GM10266 (cell line): ENCODE results near the gene NUP50.

Experiments used
- DNase-seq: peaks from one replicate; pipeline ENCODE4 v3.0.0; 2012; ENCODE audit errors: extremely low spot score
- CTCF ChIP-seq: IDR thresholded peaks from 2 replicates; pipeline ENCODE4 v1.5.1; 2012; ENCODE audit warnings: mild to moderate bottlenecking, low read depth; ENCODE audit not compliant: control insufficient read depth, insufficient read depth; ENCODE audit errors: missing control alignments

NUP50 gene

GRCh38 chr22:45129703-45130524 is 33.8 kb upstream of the NUP50 start:
- no peak for TF ChIP-seq CTCF
- peak; percentile 18 for DNase-seq

- no peak for DNase-seq
- TF ChIP-seq CTCF = no peak
These were observed 32.8 kb upstream of the NUP50 start for GRCh38 chr22:45130891-45131290.

- no peak for DNase-seq
- no peak for TF ChIP-seq CTCF
These were observed 32.0 kb upstream of the NUP50 start for GRCh38 chr22:45131749-45132148.

GRCh38 chr22:45134313-45134712 is 29.4 kb upstream of the NUP50 start:
- no peak for TF ChIP-seq CTCF
- DNase-seq = no peak

GRCh38 chr22:45136594-45136993 is 27.1 kb upstream of the NUP50 start:
- peak; percentile 33 for DNase-seq
- no peak for TF ChIP-seq CTCF

- TF ChIP-seq CTCF = no peak
- DNase-seq = no peak
These were observed 24.0 kb upstream of the NUP50 start for GRCh38 chr22:45139693-45140092.

GRCh38 chr22:45142376-45142775 is 21.3 kb upstream of the NUP50 start:
- TF ChIP-seq CTCF = no peak
- no peak for DNase-seq
